ENCODE data around the gene PPL. TPM values are rescaled to one million over a fixed set of nuclear protein-coding genes. Genes with fewer than 3 reads are reported as not detected.
"Not testable (repeated sequence)": the region's sequence is repeated elsewhere in the genome, so short reads cannot be mapped to it uniquely, and the experiment has no call there.

PPL gene
- 26.4 TPM for total RNA-seq

- DNase-seq (ENCODE audit: low spot score) (peak; percentile 98), ATAC-seq (peak; percentile 77)
These were observed at the start of gene PPL for GRCh38 chr16:4936991-4937781. Gene PPL (minus strand): TSS chr16:4937148. CDS start chr16:4937045, 103 bp downstream.

DNA sequence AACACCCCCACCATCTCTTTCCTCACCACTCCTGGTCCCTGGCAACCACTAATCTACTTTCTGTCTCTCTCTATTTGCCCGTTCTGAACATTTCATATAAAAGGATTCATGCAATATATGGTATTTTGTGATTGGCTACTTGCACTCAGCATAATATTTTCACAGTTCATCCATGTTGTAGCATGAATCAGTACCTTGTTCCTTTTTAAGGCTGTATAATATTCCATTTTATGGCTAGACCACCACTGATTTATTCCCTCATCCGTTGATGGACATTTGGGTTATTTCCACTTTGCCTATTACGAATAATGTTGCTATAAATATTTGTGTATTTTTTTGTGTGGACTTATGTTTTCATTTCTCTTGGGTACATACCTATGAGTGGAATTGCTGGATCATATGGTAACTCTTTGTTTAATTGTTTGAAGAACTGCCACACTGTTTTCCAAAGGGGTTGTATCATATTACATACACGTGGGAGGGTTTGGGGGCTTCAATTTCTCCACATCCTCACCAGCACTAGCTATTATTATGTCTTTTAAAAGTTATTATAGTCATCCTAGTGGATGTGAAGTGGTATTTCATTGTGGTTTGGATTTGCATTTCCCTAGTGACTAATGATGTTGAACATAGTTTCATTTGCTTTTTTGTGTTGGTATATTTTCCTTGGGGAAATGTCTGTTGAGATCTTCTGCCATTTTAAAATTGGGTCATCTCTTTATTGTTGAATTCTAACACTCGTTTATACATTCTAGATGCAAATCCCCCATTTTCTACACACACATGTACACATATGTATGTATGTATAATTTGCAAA lies 47.4 kb upstream of the PPL start:
- DNase-seq (ENCODE audit: low spot score) (no peak), ATAC-seq (no peak)

GRCh38 chr16:4982056-4982867 lies 45.3 kb upstream of the PPL start:
- DNase-seq (ENCODE audit: low spot score): no peak
- no peak for ATAC-seq

DNA sequence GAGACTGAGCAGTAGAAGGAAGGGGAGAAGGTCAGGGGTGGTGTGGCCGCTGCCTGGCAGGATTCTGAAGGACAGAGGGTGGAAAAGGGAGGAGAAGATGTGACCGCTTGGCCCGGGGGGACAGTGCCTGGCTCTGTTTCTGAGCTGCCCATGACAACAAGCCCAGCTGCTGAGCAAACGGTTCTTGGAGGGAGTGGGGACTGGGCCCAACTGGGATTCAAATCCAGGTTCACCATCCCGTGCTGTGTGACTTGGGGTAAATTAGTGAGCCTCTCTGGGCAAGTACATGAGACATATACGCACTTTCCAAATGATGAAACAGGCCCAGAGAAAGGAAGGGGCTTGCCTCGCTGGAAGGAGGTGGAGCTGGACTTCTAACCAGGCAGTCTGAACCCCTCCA lies 44.5 kb upstream of the PPL start:
- ATAC-seq (no peak), DNase-seq (ENCODE audit: low spot score) (no peak)

DNA sequence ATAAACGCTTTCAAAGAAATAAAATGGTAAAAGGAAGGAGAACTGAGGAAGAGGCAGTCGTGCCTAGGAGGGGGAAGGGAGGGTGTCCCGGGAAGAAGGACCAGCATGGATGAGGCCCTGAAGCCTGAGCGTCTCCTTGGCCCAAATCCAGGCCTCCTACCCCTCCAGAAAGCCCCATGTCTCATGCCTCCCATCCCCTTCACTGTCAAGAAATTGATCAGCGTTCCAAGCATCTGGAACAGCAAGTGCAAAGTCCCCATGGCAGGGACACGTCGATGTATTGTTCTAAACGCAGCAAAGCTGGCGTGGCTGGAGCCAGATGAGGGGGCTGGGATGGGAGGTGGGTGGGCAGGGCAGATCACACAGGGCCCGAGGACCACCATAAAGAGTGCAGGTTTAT lies 43.7 kb upstream of the PPL start:
- no peak for DNase-seq (ENCODE audit: low spot score)
- no peak for ATAC-seq

DNA sequence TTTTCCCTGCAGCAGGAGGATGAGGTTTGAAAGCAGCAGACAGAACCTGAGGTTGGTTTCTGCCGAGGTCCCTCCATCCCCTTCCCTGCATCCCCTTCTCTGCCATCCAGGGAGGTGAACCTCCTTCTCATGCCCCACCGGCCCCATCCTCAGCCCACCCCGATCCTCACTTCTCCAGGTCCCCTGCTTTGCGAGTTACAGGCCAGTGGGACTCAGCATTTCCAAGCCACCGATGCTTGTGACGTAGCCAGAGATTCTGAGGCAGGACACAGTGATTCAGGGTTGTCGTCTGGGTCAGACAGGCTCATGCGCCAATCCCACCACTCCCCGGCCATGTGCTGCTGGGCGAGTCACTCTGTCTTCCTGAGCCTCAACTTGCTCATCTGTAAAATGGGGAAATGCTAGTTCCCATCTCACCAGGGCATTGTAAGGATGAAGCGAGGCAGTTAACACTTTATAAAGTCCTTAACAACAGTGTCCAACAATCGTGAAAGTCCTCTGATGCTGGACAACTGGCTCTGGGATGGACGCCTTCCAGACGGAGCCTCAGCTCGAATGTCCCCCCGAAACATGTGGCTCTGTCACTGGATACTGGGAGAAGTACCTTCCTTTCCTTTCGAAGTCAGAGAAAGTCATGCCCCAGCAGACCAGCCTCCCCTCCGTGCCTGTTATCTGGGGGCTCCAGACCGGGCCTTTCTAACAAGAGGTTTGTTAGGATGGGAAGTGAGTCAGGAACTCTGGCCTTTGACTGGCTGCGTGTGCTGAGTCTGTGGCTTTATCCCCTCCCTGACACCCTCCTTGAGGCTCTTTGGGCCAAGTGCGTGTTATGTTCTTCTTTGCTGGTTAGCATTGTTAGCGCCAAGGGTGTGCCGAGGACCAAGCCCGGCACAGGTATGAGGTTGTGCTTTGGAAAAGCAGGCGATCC lies 43.0 kb upstream of the PPL start:
- DNase-seq (ENCODE audit: low spot score) (no peak), ATAC-seq (no peak)

DNA sequence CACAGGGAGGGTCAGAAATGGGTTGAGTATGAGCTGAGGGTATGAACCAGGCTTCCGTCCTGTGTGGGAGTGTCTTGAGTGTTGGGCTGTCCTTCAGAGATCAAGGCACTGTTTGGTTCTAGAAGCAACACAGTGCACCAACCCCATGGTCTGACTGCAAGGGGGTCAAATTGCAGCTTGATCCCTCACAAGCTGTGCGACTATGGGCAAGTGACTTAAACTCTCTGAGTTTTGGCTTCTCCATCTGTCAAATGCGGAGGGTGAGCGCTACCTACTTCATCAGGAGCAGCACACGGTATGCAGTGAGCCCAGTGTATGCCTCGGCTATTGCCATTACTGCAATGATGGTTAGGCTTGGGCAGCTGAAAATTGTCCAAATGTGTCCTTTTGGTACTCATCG lies 42.2 kb upstream of the PPL start:
- DNase-seq (ENCODE audit: low spot score): no peak

DNA sequence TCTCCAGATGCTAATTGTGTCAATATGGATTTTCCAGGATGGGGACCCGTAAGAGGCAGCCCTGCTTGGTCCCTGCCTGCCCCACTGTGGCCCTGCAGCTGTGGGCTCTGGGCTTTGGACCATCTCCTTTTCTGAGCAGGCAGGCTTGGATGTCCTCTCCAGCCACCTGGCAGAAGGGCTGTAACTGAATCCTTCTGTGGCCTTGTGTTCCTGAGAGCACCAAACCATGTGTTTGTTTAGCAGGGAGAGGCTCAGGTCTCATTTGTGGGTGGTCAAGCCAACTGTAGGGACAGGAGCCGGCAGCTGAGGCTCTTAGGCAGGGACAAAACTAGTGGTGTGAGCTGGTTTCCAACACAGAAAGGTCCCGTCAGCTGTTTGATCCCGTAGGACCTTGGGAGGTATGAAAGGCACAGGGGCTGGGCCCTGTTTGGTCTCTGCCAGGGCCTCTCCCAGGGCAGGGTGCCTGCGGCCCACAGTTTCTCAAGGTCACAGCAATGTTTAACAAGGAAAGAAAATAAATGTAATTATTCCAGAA lies 39.7 kb upstream of the PPL start:
- ATAC-seq: no peak
- no peak for DNase-seq (ENCODE audit: low spot score)

More for the DNA sequence above, 42.2 kb upstream of the PPL start:
- ATAC-seq: no peak

- ATAC-seq: no peak
- DNase-seq (ENCODE audit: low spot score): no peak
These were observed 39.1 kb upstream of the PPL start for GRCh38 chr16:4976079-4976478.

DNA sequence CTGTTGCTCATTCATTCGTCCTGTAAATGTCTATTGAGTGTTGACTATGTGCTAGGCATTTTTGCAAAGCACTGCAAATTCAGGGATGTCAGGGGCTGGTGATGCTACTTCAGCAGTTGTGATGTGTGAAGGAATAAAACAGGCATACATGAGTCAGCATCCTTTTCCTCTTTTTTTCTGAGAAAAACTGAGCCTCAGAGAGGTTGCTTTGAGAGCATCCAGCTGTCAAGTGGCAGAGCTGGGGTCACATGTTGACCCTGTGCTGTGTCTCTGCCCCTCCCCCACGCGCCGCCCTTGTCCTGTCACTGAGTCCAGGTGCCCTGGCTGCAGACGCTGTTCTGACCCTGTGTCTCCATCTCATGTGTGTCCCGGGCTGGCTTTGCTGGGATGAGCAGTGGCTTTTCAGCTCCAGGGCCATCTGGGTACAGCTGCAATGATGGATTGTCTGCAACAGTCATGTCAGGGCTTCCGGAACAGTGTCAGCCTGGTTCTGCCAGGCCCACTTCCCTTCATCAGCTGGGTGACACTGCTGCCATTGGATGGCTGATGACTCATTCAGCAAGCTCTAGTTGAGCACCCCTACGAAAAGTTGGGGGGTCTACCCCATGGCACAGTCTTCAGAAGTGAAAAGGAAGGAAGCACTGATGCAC lies 36.1 kb upstream of the PPL start:
- DNase-seq (ENCODE audit: low spot score): no peak
- no peak for ATAC-seq

- DNase-seq (ENCODE audit: low spot score) (no peak), ATAC-seq (no peak)
These were observed 33.1 kb upstream of the PPL start for GRCh38 chr16:4970010-4970409.

- no peak for DNase-seq (ENCODE audit: low spot score)
- ATAC-seq: no peak
These were observed 32.0 kb upstream of the PPL start for GRCh38 chr16:4968879-4969483.

DNA sequence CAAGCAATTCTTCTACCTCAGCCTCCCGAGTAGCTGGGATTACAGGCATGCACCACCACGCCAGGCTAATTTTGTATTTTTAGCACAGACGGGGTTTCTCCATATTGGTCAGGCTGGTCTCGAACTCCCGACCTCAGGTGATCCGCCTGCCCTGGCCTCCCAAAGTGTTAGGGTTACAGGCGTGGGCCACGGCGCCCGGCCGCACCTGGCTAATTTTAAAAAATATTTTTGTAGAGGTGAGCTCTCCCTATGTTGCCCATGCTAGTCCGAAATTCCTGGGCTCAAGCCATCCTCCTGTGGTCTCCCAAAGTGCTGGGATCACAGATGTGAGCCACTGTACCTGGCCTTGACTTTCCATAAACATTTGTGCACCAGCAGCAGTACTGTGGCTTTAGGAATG lies 31.3 kb upstream of the PPL start:
- DNase-seq (ENCODE audit: low spot score); ATAC-seq: not testable (repeated sequence)

GRCh38 chr16:4966736-4967453 lies 29.9 kb upstream of the PPL start:
- no peak for ATAC-seq
- DNase-seq (ENCODE audit: low spot score): no peak

DNA sequence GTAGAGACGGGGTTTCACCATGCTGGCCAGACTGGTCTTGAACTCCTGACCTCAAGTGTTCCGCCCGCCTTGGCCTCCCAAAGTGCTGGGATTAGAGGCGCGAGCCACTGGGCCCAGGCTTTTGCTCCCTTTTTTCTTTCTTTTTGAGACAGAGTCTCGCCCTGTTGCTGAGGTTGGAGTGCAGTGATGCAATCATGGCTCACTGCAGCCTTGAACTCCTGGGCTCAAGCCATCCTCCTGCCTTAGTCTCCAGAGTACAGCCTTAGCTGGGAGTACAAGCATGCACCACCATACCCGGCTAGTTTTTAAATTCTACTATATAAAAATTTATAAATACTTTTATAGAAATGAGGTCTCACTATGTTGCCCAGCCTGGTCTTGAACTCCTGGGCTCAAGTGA lies 26.6 kb upstream of the PPL start:
- not testable (repeated sequence) for DNase-seq (ENCODE audit: low spot score); ATAC-seq

GRCh38 chr16:4962716-4963115 lies 25.8 kb upstream of the PPL start:
- ATAC-seq: no peak
- no peak for DNase-seq (ENCODE audit: low spot score)

DNA sequence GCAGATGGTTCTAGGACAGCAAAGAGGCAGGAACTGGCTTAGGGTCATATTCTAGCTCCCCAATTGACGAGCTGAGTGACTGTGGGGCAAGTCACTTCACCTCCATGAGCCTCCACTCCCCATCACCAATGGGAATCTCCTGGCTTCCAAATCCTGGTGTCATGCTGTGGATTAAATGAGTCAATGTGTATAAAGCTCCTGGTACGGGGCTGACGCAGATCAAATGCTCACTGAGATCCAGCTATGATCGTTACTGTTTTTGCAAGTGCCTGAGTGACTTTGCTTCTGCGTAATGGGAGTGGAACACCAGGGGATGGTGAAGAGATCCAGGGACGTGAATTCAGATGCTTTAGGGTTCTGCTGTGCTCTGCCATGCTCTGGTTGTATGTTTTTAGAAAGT lies 23.6 kb upstream of the PPL start:
- DNase-seq (ENCODE audit: low spot score): no peak
- ATAC-seq: no peak

All from left lobe of liver (tissue), 2 donors.